ENCODE measurements around the gene CTDP1. TPM values are rescaled to one million over a fixed set of nuclear protein-coding genes. Genes with fewer than 3 reads are reported as not detected.

The CTDP1 gene
- total RNA-seq, 1 experiment from 2014 or later, result 31.7 TPM

GRCh38 chr18:79756826-79757225, 77.2 kb downstream of the CTDP1 start:
- intact Hi-C loops (cut with micrococcal nuclease), result no loop called here
- BruUV-seq (replicated peaks), result no TSS peak
- no peaks in the 10 kb centered on the region for H3K4me1 ChIP-seq (ENCODE audit: insufficient read depth, low read length)

GRCh38 chr18:79760348-79760747, 80.7 kb downstream of the CTDP1 start:
- Histone ChIP-seq H2AFZ (ENCODE audit: low read length) (no peak overlapping the region), H3K9ac (ENCODE audit: low read length) (no peak overlapping the region), H3K4me1 (ENCODE audit: insufficient read depth, low read length) (no peaks in the 10 kb centered on the region), H3K9me2 (replicated peaks; ENCODE audit: low read length) (no peaks in the 10 kb centered on the region), H3K79me2 (ENCODE audit: low read length) (no peaks in the 10 kb centered on the region), H3K36me3 (ENCODE audit: low read depth, low read length) (no peaks in the 10 kb centered on the region), H3F3A (ENCODE audit: low read length, unreplicated experiment) (no peaks in the 10 kb centered on the region), H3K27ac (ENCODE audit: low read length) (no peak overlapping the region), H3K4me3 (ENCODE audit: low read length) (no peak overlapping the region), H3K27me3 (ENCODE audit: low read length) (no peaks in the 10 kb centered on the region), H3K9me3 (ENCODE audit: low read length) (no peaks in the 10 kb centered on the region), H4K20me1 (ENCODE audit: low read length) (no peaks in the 10 kb centered on the region), H3K4me2 (ENCODE audit: low read length) (no peak overlapping the region)
- ChIA-PET POLR2A (ENCODE audit: unreplicated experiment) (no interaction called here), CTCF (no interaction called here)
- intact Hi-C loops (cut with micrococcal nuclease), result no loop called here
- ATAC-seq (no peak), DNase-seq (no peak)
- no TSS peak for BruUV-seq (replicated peaks)
- TF ChIP-seq CTCF (conservative IDR thresholded peaks at IDR 0.05; ENCODE audit: low read depth, low read length) (no peak), EZH2phosphoT487 (IDR thresholded peaks at IDR 0.05; ENCODE audit: borderline replicate concordance, low read length) (no peak)

More at GRCh38 chr18:79756826-79757225, 77.2 kb downstream of the CTDP1 start:
- Histone ChIP-seq H3K4me2 (ENCODE audit: low read length) (no peak overlapping the region), H3K36me3 (ENCODE audit: low read depth, low read length) (peaks cover 17% of the 10 kb centered on the region; the same call in 1 of the 2 replicates), H3K27me3 (ENCODE audit: low read length) (no peaks in the 10 kb centered on the region), H4K20me1 (ENCODE audit: low read length) (0 out of 2 replicates have a peak, but pooled peaks cover 4% of the 10 kb centered on the region), H3K27ac (ENCODE audit: low read length) (no peak overlapping the region), H3K79me2 (ENCODE audit: low read length) (no peaks in the 10 kb centered on the region), H3K9me2 (replicated peaks; ENCODE audit: low read length) (no peaks in the 10 kb centered on the region), H3F3A (ENCODE audit: low read length, unreplicated experiment) (no peaks in the 10 kb centered on the region), H2AFZ (ENCODE audit: low read length) (no peak overlapping the region), H3K9ac (ENCODE audit: low read length) (no peak overlapping the region), H3K9me3 (ENCODE audit: low read length) (no peaks in the 10 kb centered on the region), H3K4me3 (ENCODE audit: low read length) (no peak overlapping the region)
- CTCF ChIA-PET, result no interaction called here
- POLR2A ChIA-PET (ENCODE audit: unreplicated experiment), result no interaction called here
- TF ChIP-seq EZH2 (IDR thresholded peaks at IDR 0.05; ENCODE audit: low read length, unreplicated experiment), result no peak
- TF ChIP-seq EZH2phosphoT487 (IDR thresholded peaks at IDR 0.05; ENCODE audit: borderline replicate concordance, low read length), result no peak
- DNase-seq, result no peak
- ATAC-seq, result no peak

- ChIA-PET CTCF (no interaction called here), POLR2A (ENCODE audit: unreplicated experiment) (no interaction called here)
- Histone ChIP-seq H3K27ac (ENCODE audit: low read length) (no peak overlapping the region), H3K4me2 (ENCODE audit: low read length) (no peak overlapping the region), H3K4me3 (ENCODE audit: low read length) (no peak overlapping the region), H3K27me3 (ENCODE audit: low read length) (no peaks in the 10 kb centered on the region), H2AFZ (ENCODE audit: low read length) (no peak overlapping the region), H3K9me2 (replicated peaks; ENCODE audit: low read length) (no peaks in the 10 kb centered on the region), H3K4me1 (ENCODE audit: insufficient read depth, low read length) (no peaks in the 10 kb centered on the region), H3F3A (ENCODE audit: low read length, unreplicated experiment) (no peaks in the 10 kb centered on the region), H4K20me1 (ENCODE audit: low read length) (no peaks in the 10 kb centered on the region), H3K9me3 (ENCODE audit: low read length) (no peaks in the 10 kb centered on the region), H3K79me2 (ENCODE audit: low read length) (no peaks in the 10 kb centered on the region), H3K9ac (ENCODE audit: low read length) (no peak overlapping the region), H3K36me3 (ENCODE audit: low read depth, low read length) (no peaks in the 10 kb centered on the region)
- DNase-seq (no peak), ATAC-seq (no peak)
- intact Hi-C loops (cut with micrococcal nuclease), result no loop called here
- BruUV-seq (replicated peaks), result no TSS peak
- TF ChIP-seq EZH2phosphoT487 (IDR thresholded peaks at IDR 0.05; ENCODE audit: borderline replicate concordance, low read length) (no peak), CTCF (conservative IDR thresholded peaks at IDR 0.05; ENCODE audit: low read depth, low read length) (no peak), EZH2 (IDR thresholded peaks at IDR 0.05; ENCODE audit: low read length, unreplicated experiment) (no peak)
Measured at GRCh38 chr18:79760881-79761280, 81.3 kb downstream of the CTDP1 start.
